GM10248 (cell line): ENCODE measurements around the gene KIF16B.

ENCODE experiments used
- CTCF ChIA-PET: fragments of 300-600 bp; sonication (Branson Sonifier 250); formaldehyde crosslinking; extraction: SDS; loops from one replicate; lab custom pipeline; 2021; ENCODE audit warnings: antibody characterized with exemption; lab: Yijun Ruan, JAX
- POLR2A ChIA-PET: fragments of 350-650 bp; sonication (Branson Sonifier 250); formaldehyde crosslinking; extraction: SDS; loops from one replicate; lab custom pipeline; 2020; ENCODE audit warnings: antibody characterized with exemption; lab: Yijun Ruan, JAX
- DNase-seq: peaks from one replicate; pipeline ENCODE4 v3.0.0; 2012; ENCODE audit errors: extremely low spot score
- TF ChIP-seq, protein P1 (sequence below): IDR thresholded peaks from 2 replicates; pipeline ENCODE4 v1.5.1; 2012; ENCODE audit warnings: mild to moderate bottlenecking, low read depth; ENCODE audit errors: extremely low read depth, missing control alignments, control extremely low read depth

Gene KIF16B

DNA sequence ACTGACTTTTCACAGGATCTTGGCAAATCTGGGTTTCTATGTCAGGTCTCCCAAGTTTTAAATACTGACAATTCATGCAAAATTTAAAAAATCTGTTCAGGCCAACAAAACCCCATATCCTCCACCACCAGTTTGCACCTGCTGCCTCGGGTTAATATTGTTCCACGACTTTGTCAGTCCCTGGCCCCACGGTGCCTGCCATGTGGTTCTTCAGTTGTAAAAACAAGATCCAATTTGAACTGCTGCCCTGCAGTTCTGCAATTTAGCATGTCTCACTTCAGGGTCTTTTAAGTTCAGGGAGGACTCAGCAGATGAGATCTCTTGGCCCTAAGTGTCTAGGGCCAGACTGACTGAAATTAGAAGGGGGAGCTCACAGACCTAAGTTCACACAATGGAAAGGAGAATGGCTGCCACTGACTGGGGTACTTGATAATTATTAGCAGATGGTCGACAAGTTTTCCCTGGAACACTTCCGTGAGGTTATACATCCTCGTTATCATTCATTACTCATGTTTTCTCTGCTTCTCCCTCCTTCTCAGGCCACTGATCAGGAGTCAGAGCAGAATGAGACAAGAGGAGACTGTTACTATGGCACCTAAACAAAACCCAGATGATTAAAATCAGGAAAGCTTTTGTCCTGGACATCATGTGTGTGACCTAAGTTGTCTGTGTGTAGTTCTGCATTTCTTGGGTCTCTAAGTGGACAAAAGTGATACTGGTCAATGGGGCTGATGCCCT, 223.6 kb downstream of the KIF16B start:
- TF ChIP-seq, protein P1, sequence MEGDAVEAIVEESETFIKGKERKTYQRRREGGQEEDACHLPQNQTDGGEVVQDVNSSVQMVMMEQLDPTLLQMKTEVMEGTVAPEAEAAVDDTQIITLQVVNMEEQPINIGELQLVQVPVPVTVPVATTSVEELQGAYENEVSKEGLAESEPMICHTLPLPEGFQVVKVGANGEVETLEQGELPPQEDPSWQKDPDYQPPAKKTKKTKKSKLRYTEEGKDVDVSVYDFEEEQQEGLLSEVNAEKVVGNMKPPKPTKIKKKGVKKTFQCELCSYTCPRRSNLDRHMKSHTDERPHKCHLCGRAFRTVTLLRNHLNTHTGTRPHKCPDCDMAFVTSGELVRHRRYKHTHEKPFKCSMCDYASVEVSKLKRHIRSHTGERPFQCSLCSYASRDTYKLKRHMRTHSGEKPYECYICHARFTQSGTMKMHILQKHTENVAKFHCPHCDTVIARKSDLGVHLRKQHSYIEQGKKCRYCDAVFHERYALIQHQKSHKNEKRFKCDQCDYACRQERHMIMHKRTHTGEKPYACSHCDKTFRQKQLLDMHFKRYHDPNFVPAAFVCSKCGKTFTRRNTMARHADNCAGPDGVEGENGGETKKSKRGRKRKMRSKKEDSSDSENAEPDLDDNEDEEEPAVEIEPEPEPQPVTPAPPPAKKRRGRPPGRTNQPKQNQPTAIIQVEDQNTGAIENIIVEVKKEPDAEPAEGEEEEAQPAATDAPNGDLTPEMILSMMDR: no peak
- POLR2A ChIA-PET: no interaction called here
- CTCF ChIA-PET: no interaction called here
- no peak for DNase-seq

DNA sequence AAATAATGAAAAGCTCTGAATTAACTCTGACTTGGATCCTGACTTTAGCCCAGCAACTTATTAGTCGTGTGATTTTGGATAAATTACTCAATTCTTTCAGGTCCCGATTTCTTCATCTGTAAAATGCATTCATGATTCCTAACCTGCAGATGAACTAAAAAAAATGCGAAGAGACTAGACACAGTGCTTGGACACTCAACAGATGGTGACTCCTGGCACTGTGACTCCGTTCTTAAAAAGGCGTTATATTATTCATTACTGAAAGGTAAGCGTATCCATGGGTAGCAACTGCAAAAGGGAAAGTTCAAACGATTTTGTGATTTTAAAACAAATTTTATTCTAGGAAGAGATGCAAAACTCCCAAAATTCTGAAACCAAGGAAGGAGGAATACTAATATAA, 226.3 kb downstream of the KIF16B start:
- no peak for DNase-seq
- ChIA-PET CTCF (no interaction called here), POLR2A (no interaction called here)
- TF ChIP-seq, protein P1: no peak

DNA sequence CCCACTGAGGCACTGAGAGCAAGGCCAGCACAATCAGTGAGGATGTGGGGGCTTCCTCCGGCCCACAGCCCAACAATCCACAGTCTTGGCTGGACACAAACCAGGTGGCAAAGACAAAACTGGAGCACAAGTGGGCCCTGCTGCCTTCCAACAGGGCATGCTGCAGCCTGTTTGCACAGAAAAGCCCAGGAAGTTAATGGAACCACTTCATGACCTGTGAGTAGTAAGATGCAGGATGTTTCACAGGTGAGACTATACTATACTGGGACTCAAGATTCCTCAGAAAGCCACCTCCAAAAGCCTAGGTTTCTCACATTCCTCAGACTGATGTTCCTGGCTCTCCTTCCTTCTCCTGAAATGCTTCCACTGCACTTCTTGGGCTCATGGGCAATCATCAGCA, 235.5 kb downstream of the KIF16B start:
- CTCF ChIA-PET: no interaction called here
- TF ChIP-seq, protein P1: no peak
- POLR2A ChIA-PET: no interaction called here

DNA sequence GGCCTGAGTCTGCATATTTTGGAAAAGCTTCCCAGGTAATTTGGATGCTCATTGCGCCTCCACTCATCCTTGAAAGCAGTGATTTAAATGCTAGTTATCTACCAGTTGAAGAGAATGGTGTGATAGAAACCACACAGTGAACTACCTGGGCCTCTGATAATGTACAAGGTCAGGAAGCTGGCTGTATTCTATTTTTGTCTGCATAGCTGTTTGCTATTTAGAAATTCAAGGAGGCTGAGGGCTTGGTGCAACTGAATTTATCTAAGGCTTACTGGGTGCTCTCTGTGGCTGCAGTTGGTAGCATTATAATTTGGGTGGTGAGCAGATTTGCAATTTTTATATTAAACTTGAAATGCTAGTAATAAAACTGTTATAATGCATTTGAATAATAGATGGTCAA, 245.6 kb downstream of the KIF16B start:
- DNase-seq: no peak
- ChIA-PET POLR2A (no interaction called here), CTCF (no interaction called here)
- TF ChIP-seq, protein P1: no peak

More for the DNA sequence above, 235.5 kb downstream of the KIF16B start:
- DNase-seq: no peak

DNA sequence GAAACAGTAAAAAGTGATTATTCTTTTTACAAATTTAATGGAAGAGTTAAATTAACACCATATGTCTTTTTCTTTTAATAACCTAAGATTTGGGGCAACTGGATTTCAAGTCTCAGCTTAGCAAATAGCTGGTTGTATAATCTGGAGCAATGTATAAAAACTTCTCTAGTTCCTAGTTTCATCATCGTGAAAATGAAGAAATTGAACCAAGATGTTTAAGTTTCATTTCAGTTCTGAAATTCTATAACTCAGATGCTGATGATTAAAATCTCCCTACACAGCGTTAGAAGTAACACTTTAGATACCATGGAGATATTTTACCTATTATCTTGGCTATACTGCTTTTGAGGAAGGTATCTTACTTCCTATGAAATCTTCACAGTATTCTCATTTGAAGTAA, 252.0 kb downstream of the KIF16B start:
- POLR2A ChIA-PET: no interaction called here
- CTCF ChIA-PET: no interaction called here
- TF ChIP-seq, protein P1: no peak
- no peak for DNase-seq

DNA sequence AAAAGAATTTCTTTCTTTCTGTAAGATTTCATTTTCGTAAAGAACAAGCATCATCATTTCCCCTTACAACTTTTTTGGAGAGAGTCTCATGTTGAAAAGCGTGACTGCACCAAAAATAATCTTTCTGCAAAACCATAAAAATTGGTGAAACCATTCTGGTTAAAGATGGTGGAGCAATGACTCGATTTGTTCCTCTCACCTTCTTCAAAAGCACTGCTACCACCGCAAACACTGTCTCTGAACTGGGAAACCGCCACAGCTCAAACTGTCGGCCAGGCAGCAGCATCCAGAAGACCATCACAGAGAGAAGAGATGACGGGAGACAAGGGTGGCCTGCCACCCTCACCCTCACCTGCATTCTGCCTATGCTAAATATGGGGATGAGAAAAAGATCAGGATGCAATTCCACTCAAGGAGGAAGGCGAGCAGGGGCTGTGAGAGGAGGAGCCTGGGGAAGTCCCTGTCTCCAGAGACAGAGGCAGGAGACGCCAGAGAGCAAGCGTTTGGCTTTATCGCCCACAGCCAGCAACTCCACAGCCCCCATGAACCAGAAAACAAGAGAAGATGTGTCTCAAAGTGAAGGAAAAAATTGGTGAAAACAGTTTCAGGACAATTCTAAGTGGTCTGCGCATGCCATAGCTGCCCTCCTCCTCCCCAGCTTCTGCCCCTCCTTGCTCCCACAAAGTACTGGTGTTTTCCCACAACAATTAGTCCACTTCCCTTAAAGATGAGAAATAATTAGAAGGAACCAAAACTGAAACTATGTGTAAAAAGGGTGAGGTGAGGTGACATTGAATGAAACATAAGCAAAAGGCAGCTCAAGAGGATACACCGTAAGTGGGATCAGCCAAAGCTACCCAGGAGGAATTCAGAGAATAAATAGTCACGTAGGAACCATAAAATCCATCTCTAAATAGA, 255.5 kb downstream of the KIF16B start:
- TF ChIP-seq, protein P1: no peak
- no peak for DNase-seq
- POLR2A ChIA-PET: no interaction called here
- CTCF ChIA-PET: interaction anchor here (1.6 kb wide), 1 partner anchor 39 kb away, joined by 4 read pairs; no protein-coding TSS in a partner anchor
